Measurements from ENCODE around the gene NFATC1.
A peak's percentile ranks its signal among the peaks of the same experiment; 100 is the strongest.

The NFATC1 gene

GRCh38 chr18:79496978-79497637 is 101.4 kb downstream of the NFATC1 start:
- WGBS (ENCODE audit: insufficient coverage): 93% methylated on average over 22 of the region's 22 CpGs
- DNase-seq: peak in 1 of 3 donors; percentile 31
- ChIA-PET CTCF (interaction anchor here (1.3 kb wide), 2 partner anchors 18 to 26 kb away, joined by 3 read pairs; no protein-coding TSS in a partner anchor), POLR2A (no interaction called here)
- no peaks in the 10 kb centered on the region for H3K27me3 ChIP-seq (replicated peaks in 2 of 5; ENCODE audit: control insufficient read depth in 4 of 5, insufficient read depth in 5 of 5, low read length in 4 of 5)
- no peak overlapping the region for H3K27ac ChIP-seq (ENCODE audit: insufficient read depth in 1 of 2, low read depth in 1 of 2, low read length in 2 of 2, poor library complexity in 1 of 2, severe bottlenecking in 2 of 2)
- peaks cover 0 to 9% (median 1%) of the 10 kb centered on the region in 4 experiments for H3K4me1 ChIP-seq (ENCODE audit: control extremely low read depth in 1 of 4, control insufficient read depth in 4 of 4, insufficient read depth in 4 of 4, low read length in 3 of 4)
- H3K9me3 ChIP-seq (ENCODE audit: control extremely low read depth in 1 of 5, control insufficient read depth in 4 of 5, insufficient read depth in 2 of 5, low read depth in 1 of 5, low read length in 4 of 5): peaks cover 1 to 45% (median 31%) of the 10 kb centered on the region in 5 experiments
- H3K36me3 ChIP-seq (ENCODE audit: control insufficient read depth in 4 of 4, insufficient read depth in 4 of 4, low read length in 3 of 4): peaks cover 4 to 42% (median 26%) of the 10 kb centered on the region in 4 experiments
- no peak overlapping the region for H3K4me3 ChIP-seq (ENCODE audit: control insufficient read depth in 1 of 7, extremely low read depth in 1 of 7, insufficient read depth in 4 of 7, low read depth in 2 of 7, low read length in 6 of 7)

- ChIA-PET CTCF (interaction anchor here (1.5 kb wide), 1 partner anchor 30 kb away, joined by 4 read pairs; no protein-coding TSS in a partner anchor), POLR2A (no interaction called here)
- peaks cover 4 to 40% (median 26%) of the 10 kb centered on the region in 4 experiments for H3K36me3 ChIP-seq (ENCODE audit: control insufficient read depth in 4 of 4, insufficient read depth in 4 of 4, low read length in 3 of 4)
- DNase-seq: no peak
- H3K27ac ChIP-seq (ENCODE audit: insufficient read depth in 1 of 2, low read depth in 1 of 2, low read length in 2 of 2, poor library complexity in 1 of 2, severe bottlenecking in 2 of 2): no peak overlapping the region
- H3K27me3 ChIP-seq (replicated peaks in 2 of 5; ENCODE audit: control insufficient read depth in 4 of 5, insufficient read depth in 5 of 5, low read length in 4 of 5): no peaks in the 10 kb centered on the region
- 85% methylated on average over 3 of the region's 4 CpGs for WGBS (ENCODE audit: insufficient coverage)
- peaks cover 0 to 15% (median 4%) of the 10 kb centered on the region in 4 experiments for H3K4me1 ChIP-seq (ENCODE audit: control extremely low read depth in 1 of 4, control insufficient read depth in 4 of 4, insufficient read depth in 4 of 4, low read length in 3 of 4)
- H3K9me3 ChIP-seq (ENCODE audit: control extremely low read depth in 1 of 5, control insufficient read depth in 4 of 5, insufficient read depth in 2 of 5, low read depth in 1 of 5, low read length in 4 of 5): peaks cover 1 to 45% (median 31%) of the 10 kb centered on the region in 5 experiments
- H3K4me3 ChIP-seq (ENCODE audit: control insufficient read depth in 1 of 7, extremely low read depth in 1 of 7, insufficient read depth in 4 of 7, low read depth in 2 of 7, low read length in 6 of 7): no peak overlapping the region
These were observed 101.9 kb downstream of the NFATC1 start for GRCh38 chr18:79497638-79498081.

GRCh38 chr18:79498662-79499061 is 102.9 kb downstream of the NFATC1 start:
- no peak overlapping the region for H3K27ac ChIP-seq (ENCODE audit: insufficient read depth in 1 of 2, low read depth in 1 of 2, low read length in 2 of 2, poor library complexity in 1 of 2, severe bottlenecking in 2 of 2)
- CTCF ChIA-PET: interaction anchor here (0.6 to 1.5 kb wide), 2 partner anchors 29 to 77 kb away, joined by 4 read pairs; no protein-coding TSS in a partner anchor
- POLR2A ChIA-PET: no interaction called here
- H3K9me3 ChIP-seq (ENCODE audit: control extremely low read depth in 1 of 5, control insufficient read depth in 4 of 5, insufficient read depth in 2 of 5, low read depth in 1 of 5, low read length in 4 of 5): peaks cover 1 to 45% (median 25%) of the 10 kb centered on the region in 5 experiments
- H3K4me1 ChIP-seq (ENCODE audit: control extremely low read depth in 1 of 4, control insufficient read depth in 4 of 4, insufficient read depth in 4 of 4, low read length in 3 of 4): peaks cover 0 to 25% (median 14%) of the 10 kb centered on the region in 4 experiments
- H3K36me3 ChIP-seq (ENCODE audit: control insufficient read depth in 4 of 4, insufficient read depth in 4 of 4, low read length in 3 of 4): peaks cover 4 to 33% (median 22%) of the 10 kb centered on the region in 4 experiments
- DNase-seq: peak in 2 of 3 donors; percentile 48 to 62
- WGBS (ENCODE audit: insufficient coverage): 100% methylated on average over 2 of the region's 6 CpGs
- H3K27me3 ChIP-seq (replicated peaks in 2 of 5; ENCODE audit: control insufficient read depth in 4 of 5, insufficient read depth in 5 of 5, low read length in 4 of 5): no peaks in the 10 kb centered on the region
- no peak overlapping the region for H3K4me3 ChIP-seq (ENCODE audit: control insufficient read depth in 1 of 7, extremely low read depth in 1 of 7, insufficient read depth in 4 of 7, low read depth in 2 of 7, low read length in 6 of 7)

DNA sequence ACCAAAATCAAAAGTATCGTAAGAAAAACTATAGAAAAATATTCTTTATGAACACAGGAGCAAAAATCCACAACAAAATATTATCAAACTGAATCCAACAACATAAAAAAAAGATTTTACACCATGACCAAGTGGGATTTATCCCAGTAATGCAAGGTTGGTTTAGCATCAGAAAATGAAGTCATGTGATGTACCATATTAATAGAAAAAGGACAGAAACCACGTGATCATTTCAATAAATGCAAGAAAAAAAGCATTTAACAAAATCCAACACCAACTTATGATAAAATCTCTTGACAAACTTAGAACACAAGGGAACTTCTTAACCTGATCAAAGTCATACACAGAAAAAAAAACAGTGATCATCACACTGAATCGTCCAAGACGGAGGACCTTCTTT is 105.3 kb downstream of the NFATC1 start:
- CTCF ChIA-PET: no interaction called here
- POLR2A ChIA-PET: no interaction called here
- peaks cover 0 to 40% (median 30%) of the 10 kb centered on the region in 4 experiments for H3K4me1 ChIP-seq (ENCODE audit: control extremely low read depth in 1 of 4, control insufficient read depth in 4 of 4, insufficient read depth in 4 of 4, low read length in 3 of 4)
- H3K27ac ChIP-seq (ENCODE audit: insufficient read depth in 1 of 2, low read depth in 1 of 2, low read length in 2 of 2, poor library complexity in 1 of 2, severe bottlenecking in 2 of 2): no peak overlapping the region
- H3K4me3 ChIP-seq (ENCODE audit: control insufficient read depth in 1 of 7, extremely low read depth in 1 of 7, insufficient read depth in 4 of 7, low read depth in 2 of 7, low read length in 6 of 7): no peak overlapping the region
- 100% methylated on average over 2 of the region's 4 CpGs for WGBS (ENCODE audit: insufficient coverage)
- no peaks in the 10 kb centered on the region for H3K27me3 ChIP-seq (replicated peaks in 2 of 5; ENCODE audit: control insufficient read depth in 4 of 5, insufficient read depth in 5 of 5, low read length in 4 of 5)
- no peak for DNase-seq
- peaks cover 1 to 38% (median 20%) of the 10 kb centered on the region in 5 experiments for H3K9me3 ChIP-seq (ENCODE audit: control extremely low read depth in 1 of 5, control insufficient read depth in 4 of 5, insufficient read depth in 2 of 5, low read depth in 1 of 5, low read length in 4 of 5)
- peaks cover 2 to 17% (median 14%) of the 10 kb centered on the region in 4 experiments for H3K36me3 ChIP-seq (ENCODE audit: control insufficient read depth in 4 of 4, insufficient read depth in 4 of 4, low read length in 3 of 4)

DNA sequence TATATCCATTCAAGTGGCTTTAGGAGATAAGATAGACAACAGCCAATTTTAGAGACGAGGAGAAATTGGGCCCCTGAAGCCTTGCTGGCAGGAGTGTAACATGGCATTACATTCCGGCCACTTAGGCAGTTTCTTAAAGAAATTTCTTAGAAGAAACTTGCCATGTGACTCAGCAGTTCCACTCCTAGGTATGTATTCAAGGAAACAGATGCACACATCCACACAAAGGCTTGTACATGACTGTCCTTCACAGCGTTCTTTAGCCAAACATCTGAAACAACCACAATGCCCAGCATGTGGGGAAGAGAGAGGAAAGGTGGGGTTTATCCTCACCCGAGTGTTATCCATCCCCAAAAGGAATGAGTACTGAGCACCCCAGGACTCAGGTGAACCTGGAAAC is 107.1 kb downstream of the NFATC1 start:
- peak in 2 of 3 donors; percentile 82 to 87 for DNase-seq
- Histone ChIP-seq H3K36me3 (ENCODE audit: control insufficient read depth in 4 of 4, insufficient read depth in 4 of 4, low read length in 3 of 4) (peaks cover 0 to under 1% (median 0%) of the 10 kb centered on the region in 4 experiments), H3K27me3 (replicated peaks in 2 of 5; ENCODE audit: control insufficient read depth in 4 of 5, insufficient read depth in 5 of 5, low read length in 4 of 5) (no peaks in the 10 kb centered on the region), H3K4me1 (ENCODE audit: control extremely low read depth in 1 of 4, control insufficient read depth in 4 of 4, insufficient read depth in 4 of 4, low read length in 3 of 4) (peaks cover 3 to 53% (median 48%) of the 10 kb centered on the region in 4 experiments), H3K4me3 (ENCODE audit: control insufficient read depth in 1 of 7, extremely low read depth in 1 of 7, insufficient read depth in 4 of 7, low read depth in 2 of 7, low read length in 6 of 7) (no peak overlapping the region), H3K9me3 (ENCODE audit: control extremely low read depth in 1 of 5, control insufficient read depth in 4 of 5, insufficient read depth in 2 of 5, low read depth in 1 of 5, low read length in 4 of 5) (peaks cover 1 to 22% (median 8%) of the 10 kb centered on the region in 5 experiments), H3K27ac (ENCODE audit: insufficient read depth in 1 of 2, low read depth in 1 of 2, low read length in 2 of 2, poor library complexity in 1 of 2, severe bottlenecking in 2 of 2) (no peak overlapping the region)
- CTCF ChIA-PET: no interaction called here
- 21% methylated on average over 2 of the region's 4 CpGs for WGBS (ENCODE audit: insufficient coverage)
- POLR2A ChIA-PET: no interaction called here

DNA sequence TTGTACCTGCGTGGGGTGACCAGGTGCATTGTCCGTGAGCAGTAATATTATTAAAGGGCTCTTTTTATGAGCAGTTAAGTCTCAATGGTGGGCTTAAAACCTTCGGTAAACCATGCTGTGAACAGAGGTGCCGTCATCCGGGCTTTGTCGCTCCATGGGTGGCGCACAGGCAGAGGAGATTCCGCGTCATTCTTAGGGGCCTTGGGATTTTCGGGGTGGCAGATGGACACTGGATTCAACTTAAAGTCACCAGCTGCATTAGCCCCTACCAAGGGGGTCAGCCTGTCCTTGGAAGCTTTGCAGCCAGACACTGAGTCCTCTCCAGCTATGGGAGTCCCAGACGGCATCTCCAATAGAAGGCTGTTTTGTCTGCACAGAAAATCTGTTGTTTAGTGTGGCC is 107.7 kb downstream of the NFATC1 start:
- POLR2A ChIA-PET: no interaction called here
- Histone ChIP-seq H3K36me3 (ENCODE audit: control insufficient read depth in 4 of 4, insufficient read depth in 4 of 4, low read length in 3 of 4) (no peaks in the 10 kb centered on the region), H3K27me3 (replicated peaks in 2 of 5; ENCODE audit: control insufficient read depth in 4 of 5, insufficient read depth in 5 of 5, low read length in 4 of 5) (no peaks in the 10 kb centered on the region), H3K4me3 (ENCODE audit: control insufficient read depth in 1 of 7, extremely low read depth in 1 of 7, insufficient read depth in 4 of 7, low read depth in 2 of 7, low read length in 6 of 7) (peak overlapping the region in 1 of 7 experiments; percentile 3), H3K9me3 (ENCODE audit: control extremely low read depth in 1 of 5, control insufficient read depth in 4 of 5, insufficient read depth in 2 of 5, low read depth in 1 of 5, low read length in 4 of 5) (peaks cover 1 to 17% (median 8%) of the 10 kb centered on the region in 5 experiments), H3K27ac (ENCODE audit: insufficient read depth in 1 of 2, low read depth in 1 of 2, low read length in 2 of 2, poor library complexity in 1 of 2, severe bottlenecking in 2 of 2) (no peak overlapping the region), H3K4me1 (ENCODE audit: control extremely low read depth in 1 of 4, control insufficient read depth in 4 of 4, insufficient read depth in 4 of 4, low read length in 3 of 4) (peaks cover 3 to 59% (median 54%) of the 10 kb centered on the region in 4 experiments)
- WGBS (ENCODE audit: insufficient coverage): 97% methylated on average over 11 of the region's 11 CpGs
- CTCF ChIA-PET: interaction anchor here (0.9 to 1.2 kb wide), 2 partner anchors 13 to 23 kb away, joined by 3 to 4 read pairs; no protein-coding TSS in a partner anchor
- no peak for DNase-seq

DNA sequence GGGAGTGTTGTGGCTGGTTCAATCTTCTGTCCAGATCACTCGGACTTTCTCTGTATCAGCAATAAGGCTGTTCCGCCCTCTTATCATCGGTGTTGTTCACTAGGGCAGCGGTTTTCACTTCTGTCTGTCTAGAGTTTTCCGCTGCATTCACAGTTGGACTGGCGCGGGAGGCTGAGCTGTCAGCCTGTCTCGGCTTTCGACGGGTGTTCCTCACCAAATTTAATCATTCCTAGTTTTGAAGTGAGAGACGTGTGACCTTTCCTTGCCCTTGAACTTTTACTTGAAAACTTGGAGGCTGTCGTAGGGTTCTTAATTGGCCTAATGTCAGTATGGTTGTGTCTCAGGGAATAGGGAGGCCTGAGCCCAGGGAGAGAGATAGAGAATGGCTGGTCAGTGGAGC is 108.3 kb downstream of the NFATC1 start:
- Histone ChIP-seq H3K27ac (ENCODE audit: insufficient read depth in 1 of 2, low read depth in 1 of 2, low read length in 2 of 2, poor library complexity in 1 of 2, severe bottlenecking in 2 of 2) (no peak overlapping the region), H3K4me1 (ENCODE audit: control extremely low read depth in 1 of 4, control insufficient read depth in 4 of 4, insufficient read depth in 4 of 4, low read length in 3 of 4) (peaks cover 3 to 65% (median 61%) of the 10 kb centered on the region in 4 experiments), H3K27me3 (replicated peaks in 2 of 5; ENCODE audit: control insufficient read depth in 4 of 5, insufficient read depth in 5 of 5, low read length in 4 of 5) (no peaks in the 10 kb centered on the region), H3K9me3 (ENCODE audit: control extremely low read depth in 1 of 5, control insufficient read depth in 4 of 5, insufficient read depth in 2 of 5, low read depth in 1 of 5, low read length in 4 of 5) (peaks cover under 1 to 10% (median 2%) of the 10 kb centered on the region in 5 experiments), H3K4me3 (ENCODE audit: control insufficient read depth in 1 of 7, extremely low read depth in 1 of 7, insufficient read depth in 4 of 7, low read depth in 2 of 7, low read length in 6 of 7) (no peak overlapping the region), H3K36me3 (ENCODE audit: control insufficient read depth in 4 of 4, insufficient read depth in 4 of 4, low read length in 3 of 4) (no peaks in the 10 kb centered on the region)
- CTCF ChIA-PET: interaction anchor here (0.9 to 1.2 kb wide), 3 partner anchors 12 to 123 kb away, joined by 3 to 4 read pairs (median 3); no protein-coding TSS in a partner anchor
- POLR2A ChIA-PET: no interaction called here
- WGBS (ENCODE audit: insufficient coverage): 86% methylated on average over 7 of the region's 12 CpGs
- no peak for DNase-seq
